H1 (cell line): ENCODE results near the gene MAN1A2. TPM values are rescaled to one million over a fixed set of nuclear protein-coding genes. Genes with fewer than 3 reads are reported as not detected.

Experiments
- CTCF ChIA-PET: fragments of 300-600 bp; sonication (Branson Sonifier 250); formaldehyde crosslinking; loops from one replicate; lab custom pipeline; 2021; ENCODE audit not compliant: partially characterized antibody; lab: Charles Lee
- POLR2A ChIA-PET: fragments of 300-600 bp; sonication (Branson Sonifier 250); formaldehyde crosslinking; loops from one replicate; lab custom pipeline; 2021; ENCODE audit warnings: inconsistent platforms; ENCODE audit not compliant: partially characterized antibody; lab: Charles Lee
- DNase-seq, 2 experiments: peaks; one replicate each; pipeline versions ENCODE4 v3.0.0 to v3.0.0-alpha.2; 2010 to 2022; ENCODE audit warnings: low spot score in 2 of 2, low read depth in 1 of 2, mixed read lengths in 1 of 2
- FAIRE-seq: peaks from 2 replicates; lab custom pipeline; 2011; peaks lifted over from hg19 to GRCh38; lab: Jason Lieb, UNC
- H2AFZ ChIP-seq: 2 replicates; pipeline ENCODE4 v1.8.1; 2012; ENCODE audit warnings: low read length, inconsistent platforms
- H2AK5ac ChIP-seq: 2 replicates; pipeline ENCODE4 v1.6.1; 2013; ENCODE audit warnings: low read depth, low read length
- H2BK120ac ChIP-seq: replicated peaks from 2 replicates; pipeline ENCODE3; 2013; ENCODE audit warnings: low read depth, low read length, inconsistent platforms
- H2BK12ac ChIP-seq: 2 replicates; pipeline ENCODE4 v1.6.1; 2013; ENCODE audit warnings: low read depth, low read length
- H2BK15ac ChIP-seq: 2 replicates; pipeline ENCODE4 v1.6.1; 2013; ENCODE audit warnings: low read length
- H2BK20ac ChIP-seq: 2 replicates; pipeline ENCODE4 v1.6.1; 2013; ENCODE audit warnings: low read length
- H2BK5ac ChIP-seq: 2 replicates; pipeline ENCODE4 v1.6.1; 2013; ENCODE audit warnings: low read depth, low read length
- H3K14ac ChIP-seq: 2 replicates; pipeline ENCODE4 v1.6.1; 2013; ENCODE audit warnings: inconsistent platforms; ENCODE audit not compliant: insufficient read length
- H3K18ac ChIP-seq: 2 replicates; pipeline ENCODE4 v1.6.1; 2013; ENCODE audit warnings: low read length; ENCODE audit errors: extremely low read depth
- H3K23ac ChIP-seq: 2 replicates; pipeline ENCODE4 v1.6.1; 2013; ENCODE audit warnings: inconsistent platforms; ENCODE audit not compliant: insufficient read length
- H3K23me2 ChIP-seq: 2 replicates; pipeline ENCODE4 v1.6.1; 2013; ENCODE audit warnings: low read depth, low read length
- H3K27ac ChIP-seq: 2 replicates; pipeline ENCODE4 v1.6.1; 2011; ENCODE audit warnings: low read depth, low read length, inconsistent platforms
- H3K27me3 ChIP-seq, 4 experiments: replicated peaks in 1 of 4; 1 replicate in 1 of 4; 2 replicates in 3 of 4; pipeline versions ENCODE4 v1.6.1 to v1.8.1; 2011 to 2013; ENCODE audit warnings: low read length in 3 of 4, mild to moderate bottlenecking in 3 of 4, inconsistent platforms in 2 of 4, mixed read lengths in 2 of 4, moderate library complexity in 1 of 4; ENCODE audit not compliant: control insufficient read depth in 3 of 4, insufficient read depth in 3 of 4; ENCODE audit errors: extremely low read depth in 1 of 4
- H3K36me3 ChIP-seq, 4 experiments: 2 replicates each; pipeline versions ENCODE4 v1.6.1 to v1.8.1; 2011 to 2013; ENCODE audit warnings: mild to moderate bottlenecking in 4 of 4, low read length in 3 of 4, moderate library complexity in 2 of 4, control low read depth in 1 of 4, inconsistent platforms in 1 of 4; ENCODE audit not compliant: insufficient read depth in 4 of 4, control insufficient read depth in 2 of 4
- H3K4ac ChIP-seq: replicated peaks from 2 replicates; pipeline ENCODE3; 2013; ENCODE audit warnings: low read length, low read depth, mixed read lengths, inconsistent platforms; ENCODE audit not compliant: insufficient read length
- H3K4me1 ChIP-seq, 4 experiments: replicated peaks in 1 of 4; 1 replicate in 1 of 4; 2 replicates in 3 of 4; pipeline versions ENCODE4 v1.6.1 to v1.8.1; 2011 to 2013; ENCODE audit warnings: low read length in 3 of 4, inconsistent platforms in 2 of 4, mixed read lengths in 1 of 4; ENCODE audit not compliant: insufficient read depth in 4 of 4, control insufficient read depth in 3 of 4
- H3K4me2 ChIP-seq, 2 experiments: 2 replicates each; pipeline versions ENCODE4 v1.6.1 to v1.8.1; 2011 to 2013; ENCODE audit warnings: low read depth in 2 of 2, low read length in 2 of 2, control low read depth in 1 of 2, inconsistent platforms in 1 of 2, mild to moderate bottlenecking in 1 of 2; ENCODE audit not compliant: insufficient read depth in 1 of 2
- H3K4me3 ChIP-seq, 4 experiments: fragments of 200-600, 300-600 bp in 1 of 4; sonication (generic), shearing (Covaris generic), sonication (Bioruptor Twin) in 1 of 4; 2 replicates each; pipeline versions ENCODE4 v1.5.1 to v1.8.1; 2011 to 2016; ENCODE audit warnings: low read length in 4 of 4, low read depth in 3 of 4, control low read depth in 2 of 4, inconsistent platforms in 2 of 4, mild to moderate bottlenecking in 2 of 4, mixed read lengths in 1 of 4, moderate library complexity in 1 of 4; ENCODE audit not compliant: insufficient read depth in 2 of 4; ENCODE audit errors: extremely low read depth in 1 of 4
- H3K56ac ChIP-seq: replicated peaks from 2 replicates; pipeline ENCODE3; 2013; ENCODE audit warnings: low read depth, mild to moderate bottlenecking, mixed read lengths, low read length, inconsistent platforms; ENCODE audit not compliant: insufficient read length
- H3K79me1 ChIP-seq: 2 replicates; pipeline ENCODE4 v1.6.1; 2013; ENCODE audit warnings: low read depth, low read length, control low read depth
- H3K79me2 ChIP-seq, 2 experiments: 2 replicates each; pipeline versions ENCODE4 v1.6.1 to v1.8.1; 2012 to 2013; ENCODE audit warnings: low read length in 2 of 2, mild to moderate bottlenecking in 2 of 2, inconsistent platforms in 1 of 2; ENCODE audit not compliant: insufficient read depth in 2 of 2, control insufficient read depth in 1 of 2
- H3K9ac ChIP-seq, 4 experiments: replicated peaks in 1 of 4; 1 replicate in 1 of 4; 2 replicates in 3 of 4; pipeline versions ENCODE4 v1.6.1 to v1.8.1; 2011 to 2013; ENCODE audit warnings: low read depth in 3 of 4, low read length in 3 of 4, control low read depth in 2 of 4, mild to moderate bottlenecking in 2 of 4, moderate library complexity in 2 of 4, inconsistent platforms in 1 of 4; ENCODE audit errors: extremely low read depth in 1 of 4
- H3K9me3 ChIP-seq, 2 experiments: 2 replicates each; pipeline versions ENCODE4 v1.6.1 to v1.8.1; 2012 to 2013; ENCODE audit warnings: mild to moderate bottlenecking in 2 of 2, moderate library complexity in 2 of 2, control low read depth in 1 of 2, inconsistent platforms in 1 of 2, low read depth in 1 of 2, low read length in 1 of 2, mixed read lengths in 1 of 2; ENCODE audit not compliant: insufficient read depth in 2 of 2
- H4K20me1 ChIP-seq, 2 experiments: replicated peaks in 1 of 2; 2 replicates each; pipeline versions ENCODE3 to v1.8.1; 2011 to 2013; ENCODE audit warnings: inconsistent platforms in 2 of 2, low read length in 2 of 2, mild to moderate bottlenecking in 1 of 2; ENCODE audit not compliant: insufficient read depth in 2 of 2, control insufficient read depth in 1 of 2
- H4K5ac ChIP-seq: 2 replicates; pipeline ENCODE4 v1.6.1; 2013; ENCODE audit warnings: low read length, low read depth, mixed read lengths, inconsistent platforms; ENCODE audit not compliant: insufficient read length
- H4K8ac ChIP-seq: 2 replicates; pipeline ENCODE4 v1.8.0; 2013; ENCODE audit warnings: mild to moderate bottlenecking, moderate library complexity, low read length, inconsistent platforms; ENCODE audit not compliant: insufficient read depth; ENCODE audit errors: extremely low read depth
- H4K91ac ChIP-seq: replicated peaks from 2 replicates; pipeline ENCODE3; 2013; ENCODE audit warnings: low read length, mixed read lengths, inconsistent platforms; ENCODE audit not compliant: insufficient read length
- CBX5 ChIP-seq: fragments of 300-800, 300-1000 bp; sonication (generic); IDR thresholded peaks from 2 replicates; pipeline ENCODE4 v1.7.1; 2016; ENCODE audit warnings: antibody characterized with exemption, low read length, low read depth
- SP2 ChIP-seq: IDR thresholded peaks from 2 replicates; pipeline ENCODE4 v1.6.1; 2012; ENCODE audit warnings: mild to moderate bottlenecking, low read length, inconsistent platforms
- polyA plus RNA-seq, 7 experiments: library from polyadenylated mRNA; depleted of rRNA in 3 of 7; stranded (reverse) in 5 of 7; unstranded in 2 of 7; fragments of >200 nt in 5 of 7; fragments of 200-250 nt in 2 of 7; gene quantifications; 1 replicate in 5 of 7; 2 replicates in 1 of 7; 4 replicates in 1 of 7; pipeline versions ENCODE4 v1.2.1 to v1.2.3, GENCODE V29; 2011 to 2013; ENCODE audit warnings: missing spikeins in 2 of 7, mixed read lengths in 2 of 7
- total RNA-seq: library from RNA; stranded (reverse); fragmentation: NEBNext Ultra II Directional; extraction: Animal tissue kit (Norgen Biotek cat#: 25700); gene quantifications from 2 replicates; pipeline ENCODE4 v1.2.1, GENCODE V29; 2021

MAN1A2 gene
- total and polyA plus RNA-seq, 2 of the 8 experiments (the other 6 are each of a cell fraction or from before 2014, with no cell fraction given) = 5.5 to 18.8 TPM

DNA sequence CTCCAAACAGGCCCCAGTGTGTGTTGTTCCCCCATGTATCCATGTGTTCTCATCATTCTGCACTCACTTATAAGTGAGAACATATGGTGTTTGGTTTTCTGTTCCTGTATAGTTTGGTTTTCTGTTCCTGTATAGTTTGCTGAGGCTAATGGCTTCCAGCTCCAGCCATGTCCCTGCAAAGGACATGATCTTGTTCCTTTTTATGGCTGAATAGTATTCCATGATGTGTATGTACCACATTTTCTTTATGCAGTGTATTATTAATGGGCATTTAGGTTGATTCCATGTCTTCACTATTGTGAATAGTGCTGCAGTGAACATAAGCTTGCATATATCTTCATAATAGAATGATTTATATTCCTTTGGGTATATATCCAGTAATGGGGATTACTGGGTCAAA is 111.8 kb downstream of the MAN1A2 start:
- TF ChIP-seq SP2 = no peak
- TF ChIP-seq CBX5 = no peak
- no peaks in the 10 kb centered on the region for H3K4me1 ChIP-seq
- no peaks in the 10 kb centered on the region for H3K27me3 ChIP-seq
- H3K56ac ChIP-seq = no peak overlapping the region
- H2BK12ac ChIP-seq = no peak overlapping the region
- H3K4me2 ChIP-seq = no peak overlapping the region
- H3K79me1 ChIP-seq = no peaks in the 10 kb centered on the region
- CTCF ChIA-PET = interaction anchor here (0.8 kb wide), 1 partner anchor 385 kb away, joined by 3 read pairs; no protein-coding TSS in a partner anchor
- no peak overlapping the region for H2BK5ac ChIP-seq
- no peak overlapping the region for H2BK15ac ChIP-seq
- H4K20me1 ChIP-seq = no peaks in the 10 kb centered on the region
- H3K14ac ChIP-seq = no peak overlapping the region
- POLR2A ChIA-PET = no interaction called here
- H3K23ac ChIP-seq = no peak overlapping the region
- no peaks in the 10 kb centered on the region for H3K9me3 ChIP-seq
- H3K18ac ChIP-seq = no peak overlapping the region
- no peak overlapping the region for H2AFZ ChIP-seq
- FAIRE-seq = no peak
- H4K5ac ChIP-seq = no peak overlapping the region
- no peak overlapping the region for H4K8ac ChIP-seq
- no peak overlapping the region for H3K27ac ChIP-seq
- H3K79me2 ChIP-seq = no peaks in the 10 kb centered on the region
- H4K91ac ChIP-seq = no peak overlapping the region
- H2AK5ac ChIP-seq = no peak overlapping the region
- no peak overlapping the region for H2BK20ac ChIP-seq
- no peaks in the 10 kb centered on the region for H3K23me2 ChIP-seq
- no peak for DNase-seq
- H3K4me3 ChIP-seq = no peak overlapping the region
- no peak overlapping the region for H3K4ac ChIP-seq
- no peaks in the 10 kb centered on the region for H3K36me3 ChIP-seq
- H3K9ac ChIP-seq = no peak overlapping the region
- H2BK120ac ChIP-seq = no peak overlapping the region
